VCaP (cell line): ENCODE results near the gene S1PR3.

Source experiments
- H3K27ac ChIP-seq: fragments of 450-650 bp; 2 replicates; pipeline ENCODE4 v1.5.1; 2017
- CTCF ChIP-seq: fragments of 450-650 bp; conservative IDR thresholded peaks from 2 replicates; pipeline ENCODE4 v1.5.1; 2017; ENCODE audit warnings: mild to moderate bottlenecking, moderate library complexity

The S1PR3 gene

GRCh38 chr9:88987661-88988060, 3.6 kb upstream of the S1PR3 start:
- no peak for TF ChIP-seq CTCF

GRCh38 chr9:88988796-88989641, 2.2 kb upstream of the S1PR3 start:
- no peak overlapping the region for H3K27ac ChIP-seq
- no peak for TF ChIP-seq CTCF

More at GRCh38 chr9:88987661-88988060, 3.6 kb upstream of the S1PR3 start:
- no peak overlapping the region for H3K27ac ChIP-seq

DNA sequence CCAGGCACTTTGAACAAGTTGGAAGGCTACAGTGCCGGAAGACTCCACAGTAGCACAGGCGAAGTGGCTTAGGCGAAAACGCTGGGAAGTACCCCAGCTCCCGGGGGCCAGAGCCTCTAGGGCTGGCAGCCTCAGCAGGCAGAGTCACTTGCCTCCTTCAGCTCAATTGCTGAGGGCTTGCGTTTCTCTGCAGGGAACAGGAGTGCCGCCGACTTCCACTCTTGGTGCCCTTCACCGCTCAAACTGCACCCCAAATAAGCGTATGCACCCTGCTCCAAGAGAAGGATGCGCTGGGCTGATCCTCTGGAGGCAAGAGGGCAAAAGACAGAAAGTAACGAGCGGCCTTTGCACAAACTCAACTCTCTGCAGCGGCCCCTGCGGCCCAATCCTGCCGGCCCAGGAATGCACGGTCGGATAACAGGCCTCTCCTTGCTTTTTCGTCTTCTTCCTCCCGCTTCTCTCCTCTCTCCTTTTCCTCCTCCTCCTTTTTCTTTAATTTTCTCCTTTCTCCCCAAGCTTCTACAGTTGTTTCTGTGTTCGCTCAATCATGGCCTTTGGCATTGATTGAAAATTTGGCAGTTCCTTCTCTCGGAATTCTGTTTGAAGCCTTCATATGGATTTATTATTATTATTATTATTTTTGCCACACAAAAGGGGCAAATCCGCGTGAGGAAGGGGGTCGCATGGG, 1.1 kb upstream of the S1PR3 start:
- no peak overlapping the region for H3K27ac ChIP-seq
- TF ChIP-seq CTCF: no peak

DNA sequence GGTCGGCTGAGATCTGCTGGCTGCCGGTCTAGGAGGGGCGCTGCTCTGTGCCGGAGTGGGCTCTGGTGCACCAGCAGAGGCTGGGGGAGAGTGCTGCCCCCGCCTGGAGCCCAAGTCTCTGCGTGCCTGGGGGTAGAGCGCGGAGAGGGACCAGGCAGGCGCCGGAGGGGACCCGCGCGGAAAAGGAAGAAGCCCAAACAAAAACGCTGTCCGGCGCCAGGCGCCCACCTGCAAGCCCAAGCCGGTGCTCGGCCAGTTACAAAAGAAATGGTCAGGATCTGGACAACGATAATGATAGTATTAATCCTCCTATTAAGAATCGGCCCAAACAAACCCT, 571 bp upstream of the S1PR3 start:
- no peak overlapping the region for H3K27ac ChIP-seq
- no peak for TF ChIP-seq CTCF

- TF ChIP-seq CTCF: no peak
- no peak overlapping the region for H3K27ac ChIP-seq
Measured at GRCh38 chr9:88992556-88992955, 1.3 kb downstream of the S1PR3 start.

GRCh38 chr9:88993327-88993726, 2.1 kb downstream of the S1PR3 start:
- H3K27ac ChIP-seq: no peak overlapping the region
- no peak for TF ChIP-seq CTCF

GRCh38 chr9:88993871-88994460, 2.7 kb downstream of the S1PR3 start:
- H3K27ac ChIP-seq: no peak overlapping the region
- TF ChIP-seq CTCF: no peak
